ENCODE measurements around the gene SAMD10.

The SAMD10 gene

GRCh38 chr20:63970714-63971431 is 8.6 kb downstream of the SAMD10 start:
- Histone ChIP-seq H3K9ac (no peak overlapping the region), H3K36me3 (peaks cover 43% of the 10 kb centered on the region), H3K27ac (no peak overlapping the region), H3K9me3 (peaks cover 24% of the 10 kb centered on the region), H3K4me2 (peak overlapping the region; percentile 97), H3K27me3 (no peaks in the 10 kb centered on the region), H3K4me1 (peaks cover 35% of the 10 kb centered on the region), H4K20me1 (no peaks in the 10 kb centered on the region), H3K4me3 (no peak overlapping the region)
- no peak for TF ChIP-seq Cebpa-rat (IDR thresholded peaks at IDR 0.05)

DNA sequence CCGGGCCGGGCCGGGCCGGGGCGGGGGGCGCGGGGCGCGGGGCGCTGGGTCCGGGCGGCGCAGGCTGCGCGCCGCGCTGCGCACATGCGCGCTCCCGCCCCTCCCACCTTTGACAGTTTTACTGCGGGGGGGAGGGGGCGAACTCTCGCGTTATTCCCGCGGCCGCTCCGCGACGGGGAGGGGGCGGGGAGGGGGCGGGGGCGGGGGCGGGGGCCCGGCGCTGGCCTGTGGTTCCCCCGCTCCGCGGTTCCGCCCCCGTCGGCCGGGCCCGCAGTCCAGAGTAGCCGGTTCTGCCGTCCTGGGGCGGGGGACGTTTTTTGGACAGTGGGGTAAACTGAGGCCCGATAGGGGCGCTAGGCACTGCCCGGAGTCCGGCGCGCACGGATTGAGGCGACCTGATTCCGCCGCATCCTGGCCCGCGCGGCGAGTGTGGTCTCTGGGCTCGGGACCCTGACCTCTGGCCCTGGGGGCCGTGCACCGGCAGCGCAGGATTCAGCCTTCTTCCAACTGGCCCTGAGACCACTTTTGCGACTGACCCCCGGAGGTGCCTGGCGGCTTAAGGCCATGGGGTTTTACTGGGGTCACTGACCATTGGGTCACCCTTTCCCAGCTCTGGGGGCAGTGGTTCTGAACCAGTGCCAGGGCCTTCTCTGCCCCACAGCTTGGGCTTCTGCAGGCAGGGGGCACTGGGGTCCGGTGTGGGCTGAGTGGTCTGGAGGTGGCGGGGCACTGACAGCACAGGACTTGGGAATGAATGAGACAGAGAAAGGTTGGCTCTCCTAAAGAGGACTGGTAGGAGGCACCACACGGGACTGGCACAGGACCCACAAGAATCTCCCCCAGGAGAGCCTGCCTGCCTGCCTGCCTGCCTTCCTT is 9.4 kb downstream of the SAMD10 start, which contains the start of gene ZNF512B:
Gene ZNF512B (minus strand): TSS at position 93 of the 876 bp plus-strand sequence. CDS start 1,980 bp downstream, outside the sequence.
- H4K20me1 ChIP-seq: no peaks in the 10 kb centered on the region
- peak within 1 kb of the TSS; percentile 88 for H3K4me3 ChIP-seq
- H3K9me3 ChIP-seq: peaks cover 26% of the 10 kb centered on the region
- H3K36me3 ChIP-seq: peaks cover 36% of the 10 kb centered on the region
- peak within 1 kb of the TSS; percentile 97 for H3K9ac ChIP-seq
- peak within 1 kb of the TSS; percentile 97 for H3K4me2 ChIP-seq
- H3K27ac ChIP-seq: peak within 1 kb of the TSS; percentile 96
- peaks cover 35% of the 10 kb centered on the region for H3K4me1 ChIP-seq
- H3K27me3 ChIP-seq: no peaks in the 10 kb centered on the region
- TF ChIP-seq Cebpa-rat (IDR thresholded peaks at IDR 0.05): no peak

DNA sequence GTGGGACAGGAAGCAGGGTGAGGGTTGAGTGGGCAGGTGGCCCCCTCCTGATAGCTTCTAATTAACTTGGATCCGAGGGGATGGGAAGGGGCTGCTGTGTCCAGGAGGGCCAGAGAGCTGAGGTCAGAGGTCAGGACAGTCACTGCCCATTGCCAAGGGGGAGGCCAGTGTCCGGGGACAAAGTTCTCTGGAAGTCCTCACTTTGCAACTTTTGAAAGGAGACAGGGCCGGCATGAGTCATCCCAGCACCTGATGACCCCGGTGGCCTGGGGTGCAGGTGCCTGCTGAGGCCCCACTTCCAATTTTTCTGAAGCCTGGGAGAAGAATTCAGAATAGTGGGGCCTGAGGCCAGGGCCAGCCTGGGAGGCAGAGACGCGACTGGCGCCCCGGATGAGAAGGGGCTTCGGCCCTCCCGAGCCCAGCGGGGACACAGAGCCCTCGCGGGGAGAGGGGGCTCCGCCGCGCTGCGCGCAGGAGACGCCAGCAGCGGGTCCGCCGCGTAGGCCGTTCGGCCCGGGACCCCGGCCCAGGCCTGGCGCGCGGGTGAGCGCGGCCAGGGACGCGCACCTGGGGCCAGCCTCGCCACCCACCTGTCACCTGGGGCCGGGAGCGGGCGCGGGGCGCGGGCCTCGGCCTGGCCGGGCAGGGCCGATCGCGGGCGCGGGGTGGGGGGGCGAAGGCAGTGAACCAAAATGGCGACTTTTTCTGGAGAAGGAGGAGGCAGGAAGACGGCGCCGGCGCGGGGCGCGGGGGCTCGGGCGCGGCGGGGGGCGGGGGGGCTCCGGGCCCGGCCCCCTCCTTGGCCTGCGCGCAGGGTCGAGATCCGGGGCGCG is 10.3 kb downstream of the SAMD10 start:
- Histone ChIP-seq H3K4me2 (peak overlapping the region; percentile 95), H3K27me3 (no peaks in the 10 kb centered on the region), H3K4me1 (peaks cover 35% of the 10 kb centered on the region), H3K9ac (peak overlapping the region; percentile 97), H3K9me3 (peaks cover 32% of the 10 kb centered on the region), H3K27ac (peak overlapping the region; percentile 96), H3K4me3 (peak overlapping the region; percentile 88), H4K20me1 (no peaks in the 10 kb centered on the region), H3K36me3 (peaks cover 33% of the 10 kb centered on the region)
- TF ChIP-seq Cebpa-rat (IDR thresholded peaks at IDR 0.05): no peak

DNA sequence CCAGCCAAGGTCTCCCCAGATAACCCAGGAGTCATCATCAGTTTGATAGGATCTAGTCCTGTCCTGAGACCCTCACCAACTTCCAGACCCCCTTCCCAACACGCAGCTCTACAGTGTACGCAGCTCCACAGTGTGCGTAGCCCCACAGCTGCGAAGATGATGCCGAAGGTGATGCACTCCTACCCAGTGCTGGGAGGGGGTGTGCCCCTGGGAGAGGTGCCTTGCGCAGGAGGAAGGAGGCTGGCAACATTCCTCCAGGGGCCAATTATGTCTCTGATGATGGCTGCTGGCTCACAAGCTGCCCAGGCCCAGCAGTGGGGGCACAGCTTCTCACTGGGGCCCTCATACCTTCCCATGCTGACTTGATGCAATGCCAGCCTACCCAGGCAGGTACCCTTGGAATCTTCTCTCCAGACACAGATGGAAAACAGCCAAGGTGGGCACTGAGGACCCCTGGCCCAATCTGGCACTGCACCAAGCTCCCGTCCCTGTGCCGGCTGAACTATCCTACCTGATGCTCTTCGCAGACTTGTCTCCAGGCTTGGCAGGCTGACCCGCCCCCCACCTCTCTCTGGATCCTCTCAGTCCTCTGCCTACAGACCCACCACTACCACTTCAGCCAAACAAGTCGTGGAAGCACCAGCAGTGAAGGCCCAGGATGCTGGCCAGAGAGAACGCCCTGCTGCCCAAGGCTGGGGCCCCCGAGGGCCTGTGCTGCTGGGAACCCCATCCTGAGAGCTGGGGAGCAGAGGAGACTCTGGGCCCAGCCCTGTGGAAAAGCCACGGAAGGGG is 11.1 kb downstream of the SAMD10 start:
- Histone ChIP-seq H4K20me1 (no peaks in the 10 kb centered on the region), H3K36me3 (peaks cover 41% of the 10 kb centered on the region), H3K4me2 (peak overlapping the region; percentile 95), H3K27ac (peak overlapping the region; percentile 96), H3K9ac (peak overlapping the region; percentile 97), H3K9me3 (peaks cover 36% of the 10 kb centered on the region), H3K27me3 (no peaks in the 10 kb centered on the region), H3K4me1 (peaks cover 30% of the 10 kb centered on the region), H3K4me3 (peak overlapping the region; percentile 88)
- no peak for TF ChIP-seq Cebpa-rat (IDR thresholded peaks at IDR 0.05)

DNA sequence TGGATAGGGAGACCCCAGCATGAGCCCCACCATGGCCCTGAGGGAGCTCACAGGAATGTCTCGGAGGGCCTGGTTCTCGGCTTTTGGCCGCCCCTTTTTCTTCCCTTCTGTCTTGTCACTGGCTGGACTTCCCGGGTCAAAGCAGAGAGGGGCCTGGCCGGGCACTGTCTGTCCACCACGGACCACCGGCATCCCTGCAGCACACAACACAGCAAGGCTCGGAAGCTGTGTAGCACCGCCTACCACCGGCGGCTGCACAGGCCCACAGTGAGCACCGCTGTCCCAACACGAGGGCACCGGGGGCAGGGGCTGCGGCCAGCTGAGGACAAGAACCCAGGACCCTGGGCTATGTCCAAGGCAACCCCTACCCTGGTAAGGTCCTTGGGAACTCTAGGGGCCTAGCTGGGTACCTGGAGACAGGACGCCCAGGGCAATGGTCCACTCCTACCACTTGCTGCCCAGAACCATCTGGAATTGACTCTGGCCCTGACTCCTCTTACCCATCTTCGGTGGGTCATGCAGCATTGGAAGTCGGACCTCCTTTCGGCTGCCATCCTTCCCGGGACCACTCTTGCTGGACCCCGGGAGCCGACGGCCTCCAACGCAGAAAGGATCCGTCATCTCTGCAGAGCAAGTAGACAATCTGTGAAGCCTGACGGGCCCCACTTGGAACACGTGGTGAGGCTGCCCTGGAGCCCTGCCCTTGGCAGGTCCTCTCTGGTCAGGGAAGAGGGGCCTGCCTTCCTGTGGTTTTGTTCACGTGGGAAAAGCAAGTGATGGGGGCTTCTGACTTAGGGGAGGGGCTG is 11.9 kb downstream of the SAMD10 start:
- peaks cover 36% of the 10 kb centered on the region for H3K9me3 ChIP-seq
- no peak overlapping the region for H3K27ac ChIP-seq
- no peaks in the 10 kb centered on the region for H4K20me1 ChIP-seq
- H3K36me3 ChIP-seq: peaks cover 49% of the 10 kb centered on the region
- no peak for TF ChIP-seq Cebpa-rat (IDR thresholded peaks at IDR 0.05)
- no peaks in the 10 kb centered on the region for H3K27me3 ChIP-seq
- H3K4me3 ChIP-seq: peak overlapping the region; percentile 5; the same call in 1 of the 2 replicates
- no peak overlapping the region for H3K9ac ChIP-seq
- no peak overlapping the region for H3K4me2 ChIP-seq
- H3K4me1 ChIP-seq: peaks cover 29% of the 10 kb centered on the region

DNA sequence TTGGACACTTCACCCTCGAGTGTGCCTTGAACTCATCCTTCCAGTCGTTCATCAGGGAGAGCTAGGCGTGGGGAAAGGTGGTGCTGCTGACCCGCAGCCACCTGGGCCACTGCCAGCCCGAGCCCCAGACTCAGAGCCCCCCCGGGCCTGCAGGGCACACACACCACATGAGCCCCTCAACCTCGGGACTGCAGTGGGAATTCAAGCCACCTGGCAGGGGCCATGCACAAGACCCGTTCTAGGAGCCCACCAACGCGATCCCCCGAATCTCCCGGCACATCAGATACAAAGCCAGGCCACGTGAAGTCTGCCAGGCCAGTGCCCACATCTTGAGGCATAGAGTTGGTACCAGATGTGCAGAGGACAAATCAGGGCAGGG is 12.5 kb downstream of the SAMD10 start:
- peaks cover 36% of the 10 kb centered on the region for H3K9me3 ChIP-seq
- no peak overlapping the region for H3K4me2 ChIP-seq
- peaks cover 55% of the 10 kb centered on the region for H3K36me3 ChIP-seq
- H3K4me3 ChIP-seq: 0 out of 2 replicates have a peak overlapping the region, but pooled peaks have one; percentile 5
- H3K9ac ChIP-seq: no peak overlapping the region
- H3K4me1 ChIP-seq: peaks cover 24% of the 10 kb centered on the region
- no peaks in the 10 kb centered on the region for H3K27me3 ChIP-seq
- H4K20me1 ChIP-seq: no peaks in the 10 kb centered on the region
- H3K27ac ChIP-seq: no peak overlapping the region
- TF ChIP-seq Cebpa-rat (IDR thresholded peaks at IDR 0.05): no peak

DNA sequence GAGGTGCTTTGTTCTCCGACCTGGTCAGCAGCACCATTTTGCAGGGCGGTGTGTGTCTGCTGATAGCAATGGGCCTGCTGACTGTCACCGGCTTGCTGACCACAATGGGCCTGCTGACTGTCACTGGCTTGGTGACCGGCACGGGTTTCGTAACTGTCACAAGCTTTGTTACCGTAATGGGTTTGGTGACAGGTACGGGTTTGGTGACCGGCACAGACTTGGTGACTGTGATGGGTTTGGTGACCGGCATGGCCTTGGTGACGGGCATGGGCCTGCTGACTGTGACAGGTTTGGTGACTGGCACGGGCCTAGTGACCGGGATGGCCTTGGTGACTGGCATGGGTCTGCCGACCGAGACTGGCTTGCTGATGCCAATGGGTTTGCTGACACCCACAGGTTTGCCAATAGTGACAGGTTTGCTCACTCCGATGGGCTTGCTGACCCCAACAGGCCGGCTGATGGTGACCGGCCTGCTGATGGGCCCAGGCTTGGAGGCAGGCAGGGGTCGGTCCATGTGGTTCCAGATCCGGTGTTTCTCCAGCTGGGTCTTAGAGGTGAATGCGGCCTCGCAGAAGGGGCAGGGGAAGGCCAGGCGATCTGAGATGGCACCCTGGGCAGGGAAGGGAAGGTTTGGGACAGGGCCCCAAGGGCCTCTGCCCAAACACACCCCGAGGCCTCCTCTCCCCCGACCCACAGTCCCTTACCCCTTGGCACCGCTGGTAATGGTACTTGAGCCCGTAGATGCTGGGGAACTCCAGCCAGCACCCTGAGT is 13.1 kb downstream of the SAMD10 start:
- H3K27me3 ChIP-seq: no peaks in the 10 kb centered on the region
- no peak overlapping the region for H3K4me2 ChIP-seq
- no peaks in the 10 kb centered on the region for H4K20me1 ChIP-seq
- peaks cover 36% of the 10 kb centered on the region for H3K9me3 ChIP-seq
- peaks cover 22% of the 10 kb centered on the region for H3K4me1 ChIP-seq
- H3K27ac ChIP-seq: no peak overlapping the region
- TF ChIP-seq Cebpa-rat (IDR thresholded peaks at IDR 0.05): no peak
- no peak overlapping the region for H3K9ac ChIP-seq
- peaks cover 60% of the 10 kb centered on the region for H3K36me3 ChIP-seq
- H3K4me3 ChIP-seq: no peak overlapping the region

DNA sequence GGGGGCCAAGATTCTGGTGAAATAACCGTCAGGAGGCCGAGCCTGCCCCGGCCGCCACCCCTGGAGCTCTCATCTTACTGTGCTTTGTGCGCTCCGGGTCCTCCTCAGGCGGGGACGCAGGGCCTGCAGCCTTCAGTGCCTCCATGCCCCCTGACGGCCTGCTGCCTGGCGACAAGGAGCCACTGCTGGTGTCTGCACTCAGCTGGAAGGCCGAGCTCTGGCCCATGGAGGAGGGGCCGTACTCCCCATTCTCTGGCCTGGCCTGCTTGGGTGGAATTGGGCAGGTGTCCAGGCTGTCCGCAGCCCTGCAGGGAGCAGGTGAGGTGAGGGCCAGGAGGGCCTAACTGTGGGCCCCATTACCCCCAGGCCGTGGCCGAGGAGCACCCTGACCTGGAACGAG is 15.0 kb downstream of the SAMD10 start:
- Histone ChIP-seq H3K9ac (no peak overlapping the region), H3K4me1 (peaks cover 15% of the 10 kb centered on the region), H3K27ac (no peak overlapping the region), H4K20me1 (peaks cover 3% of the 10 kb centered on the region; the same call in 1 of the 2 replicates), H3K36me3 (peaks cover 80% of the 10 kb centered on the region), H3K27me3 (no peaks in the 10 kb centered on the region), H3K9me3 (peaks cover 36% of the 10 kb centered on the region), H3K4me2 (no peak overlapping the region), H3K4me3 (no peak overlapping the region)
- TF ChIP-seq Cebpa-rat (IDR thresholded peaks at IDR 0.05): no peak
